Central memory CD8-positive, alpha-beta T cell (primary cell): Measurements from ENCODE around the gene AFF2.

Experiments used
- ATAC-seq: fragments of 150-1000 bp; cut with Tn5 transposase; replicated peaks from 2 replicates; pipeline ENCODE4 v1.10.0; 2022; ENCODE audit warnings: mild to moderate bottlenecking, moderate FRiP score, moderate number of reproducible peaks; ENCODE audit not compliant: poor library complexity, severe bottlenecking; ENCODE audit errors: extremely low read depth
- DNase-seq, 2 donors: peaks; one replicate each; pipeline ENCODE4 v3.0.0; 2021; ENCODE audit warnings: low spot score in 2 of 2
- H3K27ac Mint-ChIP-seq: one replicate; pipeline ENCODE4 v1.8.0; 2022; ENCODE audit warnings: low read depth, mild to moderate bottlenecking, moderate library complexity, mixed read lengths
- H3K27me3 Mint-ChIP-seq: one replicate; pipeline ENCODE4 v1.8.0; 2022; ENCODE audit warnings: mixed read lengths
- H3K36me3 Mint-ChIP-seq: one replicate; pipeline ENCODE4 v1.8.0; 2022; ENCODE audit warnings: mild to moderate bottlenecking, moderate library complexity, mixed read lengths; ENCODE audit not compliant: insufficient read depth
- H3K4me1 Mint-ChIP-seq: one replicate; pipeline ENCODE4 v1.8.0; 2022; ENCODE audit warnings: mixed read lengths
- H3K4me3 Mint-ChIP-seq: one replicate; pipeline ENCODE4 v1.8.0; 2022; ENCODE audit warnings: mild to moderate bottlenecking, moderate library complexity, mixed read lengths
- H3K9me3 Mint-ChIP-seq: one replicate; pipeline ENCODE4 v1.8.0; 2022; ENCODE audit warnings: mixed read lengths

AFF2 gene

DNA sequence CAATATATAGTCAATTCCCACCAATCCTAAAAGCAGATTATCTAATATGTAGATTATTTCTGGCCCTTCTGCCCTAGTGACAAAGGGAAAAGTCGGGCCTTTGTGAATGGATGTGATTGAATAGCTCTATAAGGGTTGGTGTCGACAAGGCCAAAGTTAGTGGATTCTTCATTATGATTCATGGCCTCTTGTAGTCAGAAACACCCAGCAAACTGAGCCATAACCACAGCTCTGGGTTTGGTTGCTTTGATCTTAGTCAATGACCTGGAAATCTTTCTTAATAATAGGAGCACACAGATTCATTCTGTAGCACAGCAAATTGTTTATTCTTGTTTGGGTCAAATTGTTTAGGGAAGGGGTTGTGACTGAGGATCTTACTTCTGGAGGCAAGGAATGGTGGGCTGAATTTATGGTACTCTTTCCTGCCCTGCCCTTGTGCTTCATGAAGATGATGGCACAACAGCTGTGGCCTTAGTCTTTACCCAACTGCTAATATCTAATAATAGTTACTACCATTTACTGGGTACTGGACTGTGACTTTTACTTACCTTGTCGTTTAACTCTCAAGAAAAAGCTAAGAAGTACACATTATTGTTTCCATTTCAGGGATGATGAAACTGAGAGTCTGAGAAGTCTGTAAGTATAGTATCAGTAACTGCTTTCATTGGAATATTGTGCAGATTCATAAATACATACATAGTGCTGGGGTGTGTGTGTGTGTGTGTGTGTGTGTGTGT, 74.0 kb downstream of the AFF2 start:
- Mint-ChIP-seq H3K27me3 (no peaks in the 10 kb centered on the region), H3K4me1 (no peaks in the 10 kb centered on the region), H3K27ac (no peak overlapping the region), H3K9me3 (no peaks in the 10 kb centered on the region), H3K4me3 (no peak overlapping the region), H3K36me3 (no peaks in the 10 kb centered on the region)
- ATAC-seq: no peak
- no peak for DNase-seq

DNA sequence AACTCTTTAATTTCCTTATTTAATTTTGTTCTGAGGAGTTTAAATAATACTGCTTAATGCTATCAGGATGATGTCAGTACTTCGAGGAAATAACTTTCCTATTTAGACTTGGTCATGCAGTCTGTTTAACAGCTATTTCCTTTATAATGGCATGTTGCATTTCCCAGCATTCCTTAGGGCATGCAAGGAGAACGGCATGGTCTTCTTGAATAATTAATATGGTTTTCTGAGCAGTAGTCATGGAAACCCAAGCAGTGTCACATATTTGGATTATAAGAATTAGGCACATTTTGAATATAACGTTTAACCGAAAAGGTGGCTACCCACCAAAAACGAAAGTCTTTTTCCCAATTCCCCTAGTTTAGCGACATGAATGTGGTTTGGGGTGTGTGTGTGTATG, 76.0 kb downstream of the AFF2 start:
- H3K36me3 Mint-ChIP-seq: no peaks in the 10 kb centered on the region
- H3K4me3 Mint-ChIP-seq: no peak overlapping the region
- no peaks in the 10 kb centered on the region for H3K9me3 Mint-ChIP-seq
- H3K27me3 Mint-ChIP-seq: no peaks in the 10 kb centered on the region
- no peak for ATAC-seq
- no peak for DNase-seq
- no peak overlapping the region for H3K27ac Mint-ChIP-seq
- H3K4me1 Mint-ChIP-seq: no peaks in the 10 kb centered on the region

DNA sequence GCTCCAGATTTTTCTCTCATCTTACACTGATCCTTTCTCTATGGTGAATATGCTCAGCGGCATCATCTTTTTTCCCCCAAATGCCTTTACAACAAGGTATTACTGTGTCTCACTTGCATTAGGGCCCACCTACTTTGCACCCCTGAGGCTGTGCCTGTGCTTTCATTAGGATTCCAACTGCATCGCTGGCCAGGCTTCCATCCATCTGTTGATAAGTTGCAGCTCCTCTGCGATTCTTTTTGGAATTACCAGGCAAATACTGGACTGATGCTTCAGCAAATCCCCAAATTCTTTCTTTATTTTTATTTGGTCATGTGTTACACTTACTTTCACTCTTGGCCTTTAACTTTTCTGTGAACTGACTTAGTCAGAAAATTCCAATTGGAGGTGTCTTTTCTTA, 77.3 kb downstream of the AFF2 start:
- no peaks in the 10 kb centered on the region for H3K4me1 Mint-ChIP-seq
- no peaks in the 10 kb centered on the region for H3K36me3 Mint-ChIP-seq
- H3K4me3 Mint-ChIP-seq: no peak overlapping the region
- H3K27ac Mint-ChIP-seq: no peak overlapping the region
- DNase-seq (no peak), ATAC-seq (no peak)
- no peaks in the 10 kb centered on the region for H3K9me3 Mint-ChIP-seq
- no peaks in the 10 kb centered on the region for H3K27me3 Mint-ChIP-seq

DNA sequence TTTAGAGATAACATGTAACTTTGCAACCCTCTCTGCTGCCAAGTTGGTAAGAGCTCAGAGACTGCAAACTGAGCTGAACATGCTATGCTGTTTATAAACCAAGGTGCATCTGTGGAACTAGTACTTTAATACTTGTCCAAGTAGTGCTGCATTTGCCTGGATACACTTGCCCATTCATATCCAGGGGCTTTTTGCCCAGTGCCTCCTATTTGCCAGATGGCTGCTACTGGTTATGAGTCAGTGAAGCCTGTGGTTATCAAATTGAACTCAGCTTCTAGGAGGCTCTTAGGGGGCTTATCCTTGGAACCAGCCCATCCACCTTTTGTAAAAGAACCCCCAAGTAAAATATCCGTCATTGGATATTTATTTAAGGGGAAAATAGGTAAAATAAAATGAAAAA, 79.6 kb downstream of the AFF2 start:
- no peaks in the 10 kb centered on the region for H3K4me1 Mint-ChIP-seq
- DNase-seq (no peak), ATAC-seq (no peak)
- no peak overlapping the region for H3K27ac Mint-ChIP-seq
- H3K4me3 Mint-ChIP-seq: no peak overlapping the region
- no peaks in the 10 kb centered on the region for H3K36me3 Mint-ChIP-seq
- H3K27me3 Mint-ChIP-seq: no peaks in the 10 kb centered on the region
- no peaks in the 10 kb centered on the region for H3K9me3 Mint-ChIP-seq

DNA sequence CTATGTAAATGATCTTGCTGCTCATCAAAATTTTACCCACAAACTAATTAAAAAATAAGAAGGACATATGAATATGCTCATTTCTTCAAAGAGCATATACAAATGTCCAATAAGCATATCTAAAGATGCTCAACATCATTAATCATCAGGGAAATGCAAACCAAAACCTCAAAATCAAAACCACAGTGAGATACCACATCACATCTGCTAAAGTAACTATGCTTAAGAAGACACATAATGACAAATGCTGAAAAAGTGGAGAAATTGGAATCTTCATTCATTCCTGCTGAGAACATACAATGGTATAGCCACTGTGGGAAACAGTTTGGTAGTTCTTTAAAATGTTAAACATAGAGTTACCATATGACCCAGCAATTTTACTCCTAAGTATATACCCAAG, 81.9 kb downstream of the AFF2 start:
- Mint-ChIP-seq H3K27ac (no peak overlapping the region), H3K36me3 (no peaks in the 10 kb centered on the region), H3K4me1 (no peaks in the 10 kb centered on the region), H3K9me3 (no peaks in the 10 kb centered on the region), H3K27me3 (peaks cover 8% of the 10 kb centered on the region), H3K4me3 (no peak overlapping the region)
- no peak for DNase-seq
- no peak for ATAC-seq

DNA sequence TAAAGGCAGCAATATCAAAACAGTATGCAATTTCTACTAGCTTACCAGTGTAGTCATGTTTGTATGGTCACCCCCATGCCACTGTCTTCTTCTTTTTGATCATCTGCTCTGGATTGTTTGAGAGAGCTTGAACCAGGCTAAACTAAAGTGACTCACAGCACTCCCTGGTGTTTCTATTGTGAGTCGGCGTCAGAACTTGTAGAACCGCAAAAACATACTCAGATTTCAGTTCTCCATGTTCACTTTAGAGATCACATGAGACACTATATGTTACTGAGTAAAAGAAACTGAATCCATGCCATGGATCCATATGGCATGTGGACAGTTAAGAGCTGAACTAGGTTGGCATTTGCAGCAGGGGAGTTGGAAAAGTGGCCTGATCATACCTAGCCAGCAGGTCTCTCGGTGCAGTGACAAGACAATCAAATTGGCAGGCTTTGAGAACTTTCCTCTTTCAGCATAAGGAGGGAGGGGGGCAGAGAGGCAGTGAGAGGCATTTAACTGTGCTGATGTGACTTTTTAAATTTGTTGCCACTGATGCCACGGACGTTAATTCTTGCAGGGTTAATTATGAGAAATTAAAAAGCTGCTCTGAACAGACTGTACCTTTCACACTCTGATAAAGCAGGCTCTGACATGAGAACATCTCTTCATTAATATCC, 88.4 kb downstream of the AFF2 start:
- peaks cover 8% of the 10 kb centered on the region for H3K27me3 Mint-ChIP-seq
- DNase-seq (no peak), ATAC-seq (no peak)
- H3K4me1 Mint-ChIP-seq: no peaks in the 10 kb centered on the region
- H3K9me3 Mint-ChIP-seq: no peaks in the 10 kb centered on the region
- H3K27ac Mint-ChIP-seq: no peak overlapping the region
- no peak overlapping the region for H3K4me3 Mint-ChIP-seq
- H3K36me3 Mint-ChIP-seq: no peaks in the 10 kb centered on the region

DNA sequence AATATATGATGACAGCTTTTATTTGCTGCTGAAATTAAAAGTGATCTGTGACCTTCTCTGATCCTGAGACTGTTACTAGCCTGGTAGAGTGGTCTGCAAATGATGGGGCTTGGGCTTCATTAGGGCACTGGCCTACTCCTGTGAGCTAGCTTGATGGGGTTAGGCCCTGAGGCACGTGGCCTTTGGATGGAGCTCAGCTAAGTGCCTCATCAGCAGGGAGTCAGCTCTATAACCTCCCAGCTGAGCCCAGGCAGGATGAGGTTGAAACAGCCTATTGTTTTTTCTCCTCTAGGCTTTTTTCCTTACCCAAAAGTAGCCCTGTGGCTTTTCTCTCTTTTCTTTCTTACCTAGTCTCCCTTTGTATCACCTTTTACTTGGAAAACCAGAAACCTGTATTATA, 92.2 kb downstream of the AFF2 start:
- Mint-ChIP-seq H3K4me1 (no peaks in the 10 kb centered on the region), H3K27ac (no peak overlapping the region), H3K4me3 (no peak overlapping the region), H3K9me3 (no peaks in the 10 kb centered on the region), H3K27me3 (peaks cover 18% of the 10 kb centered on the region), H3K36me3 (no peaks in the 10 kb centered on the region)
- DNase-seq: no peak
- no peak for ATAC-seq

DNA sequence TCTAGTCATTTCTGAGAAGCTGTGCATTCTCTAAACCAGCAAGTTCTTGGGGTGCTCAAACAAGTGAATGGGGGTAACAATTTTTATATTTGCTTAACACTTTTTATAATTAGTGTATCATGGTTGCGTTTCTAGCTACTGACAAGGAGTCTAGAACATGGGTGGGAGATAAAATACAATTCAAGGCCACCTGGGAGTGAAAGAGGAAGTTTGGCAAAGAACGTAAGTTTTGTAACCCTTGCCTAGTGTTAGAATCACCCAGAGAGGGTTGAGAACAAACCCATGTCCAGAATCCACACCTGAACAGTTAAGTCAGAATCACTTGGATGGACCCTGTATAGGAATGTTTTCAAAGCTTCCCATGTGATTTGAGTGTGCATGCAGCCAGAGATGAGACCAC, 92.7 kb downstream of the AFF2 start:
- ATAC-seq (no peak), DNase-seq (no peak)
- H3K9me3 Mint-ChIP-seq: no peaks in the 10 kb centered on the region
- no peak overlapping the region for H3K27ac Mint-ChIP-seq
- no peaks in the 10 kb centered on the region for H3K36me3 Mint-ChIP-seq
- no peaks in the 10 kb centered on the region for H3K4me1 Mint-ChIP-seq
- H3K4me3 Mint-ChIP-seq: no peak overlapping the region
- H3K27me3 Mint-ChIP-seq: peaks cover 18% of the 10 kb centered on the region

DNA sequence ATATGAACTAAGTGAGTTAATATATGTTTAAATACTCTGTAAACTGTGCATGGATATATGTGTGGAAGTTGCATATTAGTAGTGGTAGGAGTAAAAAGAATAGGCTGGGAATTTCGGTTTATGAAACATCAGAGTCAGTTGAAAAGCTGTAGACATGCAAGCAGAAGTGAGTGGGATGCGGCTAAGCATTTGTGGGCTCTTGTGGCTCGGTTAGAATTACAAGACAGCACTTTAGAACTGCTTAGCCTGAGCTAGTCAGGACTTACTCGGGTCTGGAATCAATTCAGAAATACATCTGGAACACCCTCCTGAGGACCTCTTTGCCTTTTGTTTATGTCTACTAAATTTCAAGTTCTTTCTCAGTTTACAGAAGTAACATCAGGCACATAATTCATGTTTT, 93.6 kb downstream of the AFF2 start:
- Mint-ChIP-seq H3K27ac (no peak overlapping the region), H3K27me3 (peaks cover 18% of the 10 kb centered on the region), H3K9me3 (no peaks in the 10 kb centered on the region)

DNA sequence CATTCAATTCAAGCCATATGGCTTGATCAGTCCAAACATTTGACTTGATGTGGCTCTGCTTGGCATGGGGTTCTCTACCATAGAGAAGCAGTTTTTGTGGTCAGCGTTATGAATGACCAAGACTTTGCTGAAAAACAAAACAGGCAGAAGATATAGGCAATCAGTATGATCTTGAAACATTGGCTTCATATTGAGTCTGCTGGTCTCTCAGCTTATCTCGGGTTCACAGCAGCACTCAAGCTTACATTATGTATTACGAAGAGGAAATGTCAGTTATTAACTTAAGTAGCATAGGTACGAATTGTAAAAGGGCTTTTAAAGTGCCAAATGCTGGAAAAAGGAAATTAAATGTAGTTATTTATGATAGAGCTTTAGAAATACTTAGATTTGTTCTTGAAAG, 99.0 kb downstream of the AFF2 start:
- Mint-ChIP-seq H3K9me3 (no peaks in the 10 kb centered on the region), H3K36me3 (no peaks in the 10 kb centered on the region), H3K4me1 (no peaks in the 10 kb centered on the region), H3K4me3 (no peak overlapping the region), H3K27ac (no peak overlapping the region), H3K27me3 (peaks cover 17% of the 10 kb centered on the region)
- ATAC-seq (no peak), DNase-seq (no peak)

More for the DNA sequence above, 93.6 kb downstream of the AFF2 start:
- Mint-ChIP-seq H3K36me3 (no peaks in the 10 kb centered on the region), H3K4me3 (no peak overlapping the region), H3K4me1 (no peaks in the 10 kb centered on the region)
- DNase-seq: no peak
- ATAC-seq: no peak

DNA sequence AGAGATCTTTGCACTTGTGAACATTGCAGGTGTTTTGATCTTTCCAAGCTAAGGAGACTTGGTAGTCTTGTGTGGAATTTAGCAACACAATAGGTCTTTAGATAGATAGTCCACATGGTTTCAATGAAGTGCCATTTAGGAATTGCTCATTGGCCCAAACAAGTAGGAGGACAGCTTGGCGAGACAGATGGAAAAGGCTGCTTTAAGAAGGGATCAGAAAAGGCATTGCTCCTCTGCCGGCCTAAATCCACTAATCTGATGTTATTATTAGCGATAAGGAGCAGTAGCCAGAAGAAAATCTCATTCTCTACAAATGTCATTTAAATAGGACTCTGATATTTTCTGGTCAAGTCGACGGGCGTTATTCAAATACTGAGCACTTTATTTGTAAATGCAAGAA, 99.7 kb downstream of the AFF2 start:
- DNase-seq: no peak
- no peaks in the 10 kb centered on the region for H3K9me3 Mint-ChIP-seq
- no peaks in the 10 kb centered on the region for H3K36me3 Mint-ChIP-seq
- H3K4me1 Mint-ChIP-seq: no peaks in the 10 kb centered on the region
- H3K27ac Mint-ChIP-seq: no peak overlapping the region
- no peak overlapping the region for H3K4me3 Mint-ChIP-seq
- no peak for ATAC-seq
- peaks cover 10% of the 10 kb centered on the region for H3K27me3 Mint-ChIP-seq

DNA sequence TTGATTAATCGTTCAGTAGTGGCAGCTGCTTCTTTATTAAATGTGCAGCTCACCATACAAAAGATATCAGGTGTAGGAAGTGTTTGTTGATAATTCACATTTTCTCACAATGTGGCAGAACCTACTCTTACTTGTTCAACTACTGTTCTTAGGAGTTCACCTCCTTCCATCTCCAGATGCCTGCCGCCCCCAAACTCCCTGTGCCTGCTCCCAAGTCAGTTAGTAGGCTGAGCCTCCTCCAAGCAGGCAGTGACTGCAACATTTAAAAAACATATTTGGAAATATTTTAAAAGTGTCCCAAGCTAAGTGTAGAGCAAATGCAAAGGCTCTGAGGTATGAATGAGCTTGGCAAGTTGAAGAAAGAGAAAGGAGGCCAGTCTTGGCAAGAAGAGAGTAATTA, 100.2 kb downstream of the AFF2 start:
- no peaks in the 10 kb centered on the region for H3K36me3 Mint-ChIP-seq
- peaks cover 5% of the 10 kb centered on the region for H3K27me3 Mint-ChIP-seq
- DNase-seq (no peak), ATAC-seq (no peak)
- H3K4me1 Mint-ChIP-seq: no peaks in the 10 kb centered on the region
- H3K4me3 Mint-ChIP-seq: no peak overlapping the region
- no peaks in the 10 kb centered on the region for H3K9me3 Mint-ChIP-seq
- H3K27ac Mint-ChIP-seq: no peak overlapping the region

DNA sequence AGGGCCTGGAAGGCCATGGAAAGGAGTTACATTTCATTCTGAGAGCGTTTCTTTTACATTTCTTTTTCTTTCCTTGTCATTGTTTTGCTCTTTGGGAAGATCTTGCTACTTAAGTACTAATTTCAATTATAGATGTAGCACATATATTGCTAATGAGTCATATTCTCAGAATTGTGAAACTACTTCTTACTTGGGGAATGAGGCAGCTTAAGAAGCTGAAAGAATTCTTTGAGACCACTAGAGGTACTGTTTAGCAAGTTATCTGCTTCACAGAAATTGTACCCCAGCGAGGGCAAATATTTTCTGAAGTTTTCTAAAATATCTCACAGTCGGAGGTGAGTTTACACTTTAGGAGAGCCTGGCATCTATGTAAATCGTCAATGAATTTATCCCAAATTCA, 100.6 kb downstream of the AFF2 start:
- Mint-ChIP-seq H3K27me3 (peaks cover under 1% of the 10 kb centered on the region), H3K4me3 (no peak overlapping the region), H3K36me3 (no peaks in the 10 kb centered on the region), H3K9me3 (no peaks in the 10 kb centered on the region), H3K27ac (no peak overlapping the region), H3K4me1 (no peaks in the 10 kb centered on the region)
- DNase-seq (no peak), ATAC-seq (no peak)
